ENCODE measurements around the gene TRIM31. TPM values are rescaled to one million over a fixed set of nuclear protein-coding genes. Genes with fewer than 3 reads are reported as not detected.
"Not testable (repeated sequence)": the region's sequence is repeated elsewhere in the genome, so short reads cannot be mapped to it uniquely, and the experiment has no call there.

TRIM31 gene
- total RNA-seq, 1 experiment from 2014 or later: not detected

GRCh38 chr6:30121446-30122366 is 8.8 kb upstream of the TRIM31 start:
- no peak overlapping the region for H2BK12ac ChIP-seq (ENCODE audit: insufficient read length, low read depth, low read length)
- H3K27ac ChIP-seq (ENCODE audit: insufficient read length, low read depth, low read length): no peak overlapping the region
- H3K27me3 Mint-ChIP-seq (ENCODE audit: low read depth): peaks cover 42% of the 10 kb centered on the region
- no peak overlapping the region for H2AFZ ChIP-seq (ENCODE audit: low read length)
- no peaks in the 10 kb centered on the region for H3K36me3 Mint-ChIP-seq (ENCODE audit: insufficient read depth in 1 of 3, low read depth in 3 of 3)
- no peak overlapping the region for H3K18ac ChIP-seq (ENCODE audit: insufficient read length, low read depth, low read length)
- H3K9me3 ChIP-seq (ENCODE audit: control insufficient read depth, low read depth, low read length): no peaks in the 10 kb centered on the region
- no peak overlapping the region for H3K27ac Mint-ChIP-seq
- no peak overlapping the region for H2BK20ac ChIP-seq (ENCODE audit: low read depth, low read length, poor library complexity, severe bottlenecking)
- peaks cover 7% of the 10 kb centered on the region; the same call in 1 of the 2 replicates for H3K27me3 ChIP-seq (ENCODE audit: insufficient read depth, low read length)
- no peaks in the 10 kb centered on the region for H3K4me1 Mint-ChIP-seq
- no peaks in the 10 kb centered on the region for H3K9me3 Mint-ChIP-seq
- WGBS (ENCODE audit: extremely low coverage, insufficient read length, low lambda C conversion rate): no CpG with 5 or more reads among the region's 10 CpGs
- H3T11ph ChIP-seq (ENCODE audit: low read length): no peak overlapping the region
- no peak overlapping the region; a peak in 1 of 5 replicates for H3K4me3 Mint-ChIP-seq
- TF ChIP-seq, protein P1, sequence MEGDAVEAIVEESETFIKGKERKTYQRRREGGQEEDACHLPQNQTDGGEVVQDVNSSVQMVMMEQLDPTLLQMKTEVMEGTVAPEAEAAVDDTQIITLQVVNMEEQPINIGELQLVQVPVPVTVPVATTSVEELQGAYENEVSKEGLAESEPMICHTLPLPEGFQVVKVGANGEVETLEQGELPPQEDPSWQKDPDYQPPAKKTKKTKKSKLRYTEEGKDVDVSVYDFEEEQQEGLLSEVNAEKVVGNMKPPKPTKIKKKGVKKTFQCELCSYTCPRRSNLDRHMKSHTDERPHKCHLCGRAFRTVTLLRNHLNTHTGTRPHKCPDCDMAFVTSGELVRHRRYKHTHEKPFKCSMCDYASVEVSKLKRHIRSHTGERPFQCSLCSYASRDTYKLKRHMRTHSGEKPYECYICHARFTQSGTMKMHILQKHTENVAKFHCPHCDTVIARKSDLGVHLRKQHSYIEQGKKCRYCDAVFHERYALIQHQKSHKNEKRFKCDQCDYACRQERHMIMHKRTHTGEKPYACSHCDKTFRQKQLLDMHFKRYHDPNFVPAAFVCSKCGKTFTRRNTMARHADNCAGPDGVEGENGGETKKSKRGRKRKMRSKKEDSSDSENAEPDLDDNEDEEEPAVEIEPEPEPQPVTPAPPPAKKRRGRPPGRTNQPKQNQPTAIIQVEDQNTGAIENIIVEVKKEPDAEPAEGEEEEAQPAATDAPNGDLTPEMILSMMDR (conservative IDR thresholded peaks at IDR 0.05): no peak
- no peak overlapping the region for H3K56ac ChIP-seq (ENCODE audit: insufficient read length, low read depth, low read length)
- no peak overlapping the region for H3K9ac ChIP-seq (ENCODE audit: extremely low read depth, insufficient read length, low read length)
- H2AK5ac ChIP-seq (ENCODE audit: insufficient read length, low read length): no peak overlapping the region
- no peak overlapping the region for H4K91ac ChIP-seq (ENCODE audit: insufficient read length, low read depth, low read length)
- no peak overlapping the region for H4K5ac ChIP-seq (ENCODE audit: insufficient read length, low read depth, low read length)
- no peaks in the 10 kb centered on the region for H3K23me2 ChIP-seq (ENCODE audit: insufficient read length, low read depth, low read length, poor library complexity, severe bottlenecking)
- H3K4me2 ChIP-seq (ENCODE audit: insufficient read depth, insufficient read length, low read length): no peak overlapping the region
- no peak overlapping the region for H3K14ac ChIP-seq (ENCODE audit: insufficient read depth, low read length)
- H2BK15ac ChIP-seq (ENCODE audit: low read depth, low read length): no peak overlapping the region
- no peaks in the 10 kb centered on the region for H4K20me1 ChIP-seq (ENCODE audit: control insufficient read depth, insufficient read depth, insufficient read length)
- H2BK5ac ChIP-seq (ENCODE audit: insufficient read length, low read length): no peak overlapping the region
- no peak overlapping the region for H3K4ac ChIP-seq (ENCODE audit: low read depth, low read length)
- H3K79me2 ChIP-seq (ENCODE audit: insufficient read depth, low read length): no peaks in the 10 kb centered on the region
- no peak overlapping the region for H4K8ac ChIP-seq (replicated peaks; ENCODE audit: insufficient read length, low read depth, low read length)
- DNase-seq: no peak
- H3K23ac ChIP-seq (ENCODE audit: insufficient read length, low read depth, low read length): no peak overlapping the region
- no peaks in the 10 kb centered on the region for H3K79me1 ChIP-seq (ENCODE audit: insufficient read depth, low read depth, low read length, poor library complexity, severe bottlenecking)
- no peak overlapping the region for H2BK120ac ChIP-seq (ENCODE audit: low read depth, low read length, poor library complexity, severe bottlenecking)
- no peaks in the 10 kb centered on the region for H3K4me1 ChIP-seq (ENCODE audit: insufficient read depth, low read length)

- WGBS (ENCODE audit: extremely low coverage, insufficient read length, low lambda C conversion rate): no CpG with 5 or more reads among the region's 5 CpGs
- not testable (repeated sequence) for H3K4me2 ChIP-seq (ENCODE audit: insufficient read depth, insufficient read length, low read length); H3K4me1 ChIP-seq (ENCODE audit: insufficient read depth, low read length); H2AK5ac ChIP-seq (ENCODE audit: insufficient read length, low read length); H2BK15ac ChIP-seq (ENCODE audit: low read depth, low read length); DNase-seq; H3K9me3 ChIP-seq (ENCODE audit: control insufficient read depth, low read depth, low read length); H3K4ac ChIP-seq (ENCODE audit: low read depth, low read length); H3K4me3 Mint-ChIP-seq; H3K79me2 ChIP-seq (ENCODE audit: insufficient read depth, low read length); H3K18ac ChIP-seq (ENCODE audit: insufficient read length, low read depth, low read length); H3K9ac ChIP-seq (ENCODE audit: extremely low read depth, insufficient read length, low read length); H3K79me1 ChIP-seq (ENCODE audit: insufficient read depth, low read depth, low read length, poor library complexity, severe bottlenecking); H3K23ac ChIP-seq (ENCODE audit: insufficient read length, low read depth, low read length); H3K56ac ChIP-seq (ENCODE audit: insufficient read length, low read depth, low read length); H3K23me2 ChIP-seq (ENCODE audit: insufficient read length, low read depth, low read length, poor library complexity, severe bottlenecking); H2BK20ac ChIP-seq (ENCODE audit: low read depth, low read length, poor library complexity, severe bottlenecking); H2BK120ac ChIP-seq (ENCODE audit: low read depth, low read length, poor library complexity, severe bottlenecking); H3K27ac ChIP-seq (ENCODE audit: insufficient read length, low read depth, low read length); H3K4me1 Mint-ChIP-seq; H2AFZ ChIP-seq (ENCODE audit: low read length); H2BK5ac ChIP-seq (ENCODE audit: insufficient read length, low read length); H2BK12ac ChIP-seq (ENCODE audit: insufficient read length, low read depth, low read length); H4K5ac ChIP-seq (ENCODE audit: insufficient read length, low read depth, low read length); H3T11ph ChIP-seq (ENCODE audit: low read length); H4K8ac ChIP-seq (replicated peaks; ENCODE audit: insufficient read length, low read depth, low read length); H3K36me3 Mint-ChIP-seq (ENCODE audit: insufficient read depth in 1 of 3, low read depth in 3 of 3); H3K27me3 ChIP-seq (ENCODE audit: insufficient read depth, low read length); H3K14ac ChIP-seq (ENCODE audit: insufficient read depth, low read length); H4K20me1 ChIP-seq (ENCODE audit: control insufficient read depth, insufficient read depth, insufficient read length); H3K9me3 Mint-ChIP-seq; H4K91ac ChIP-seq (ENCODE audit: insufficient read length, low read depth, low read length); H3K27ac Mint-ChIP-seq
- H3K27me3 Mint-ChIP-seq (ENCODE audit: low read depth): peaks cover 40% of the 10 kb centered on the region
These were observed 5.8 kb upstream of the TRIM31 start for GRCh38 chr6:30118691-30119090.
